HG03135 (cell line): ENCODE measurements around the gene DBT.
A peak's percentile ranks its signal among the peaks of the same experiment; 100 is the strongest.
"Not testable (repeated sequence)": the region's sequence is repeated elsewhere in the genome, so short reads cannot be mapped to it uniquely, and the experiment has no call there.

Experiments used
- ATAC-seq: cut with Tn5 transposase; IDR thresholded peaks from one replicate; pipeline ENCODE4 v1.9.1; 2021; ENCODE audit warnings: mild to moderate bottlenecking, moderate library complexity; ENCODE audit not compliant: unreplicated experiment

Gene DBT

GRCh38 chr1:100252901-100253300 is 3.3 kb upstream of the DBT start:
- no peak for ATAC-seq

GRCh38 chr1:100250807-100251206 is 1.2 kb upstream of the DBT start:
- ATAC-seq = no peak

DNA sequence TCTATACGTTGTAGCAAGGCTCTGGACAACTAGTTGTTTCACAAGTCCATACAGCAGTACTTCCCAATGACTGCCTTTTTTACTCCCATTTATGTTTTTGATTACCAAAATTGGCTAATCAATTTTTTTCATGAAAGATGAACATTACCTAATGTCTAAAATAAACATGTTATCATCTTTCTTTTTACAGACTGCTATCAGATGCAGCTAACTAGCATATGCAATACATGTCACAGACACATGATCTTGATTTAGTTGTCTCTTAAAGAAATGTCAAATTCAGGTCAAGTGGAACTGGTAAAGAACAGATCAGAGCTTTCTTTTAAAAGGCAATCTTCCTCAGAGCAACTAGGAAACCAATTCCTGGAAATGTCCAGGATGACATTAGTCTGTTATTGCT is 630 bp upstream of the DBT start:
- ATAC-seq = no peak

GRCh38 chr1:100249155-100249536 is 488 bp downstream of the DBT start:
- ATAC-seq = peak; percentile 1

DNA sequence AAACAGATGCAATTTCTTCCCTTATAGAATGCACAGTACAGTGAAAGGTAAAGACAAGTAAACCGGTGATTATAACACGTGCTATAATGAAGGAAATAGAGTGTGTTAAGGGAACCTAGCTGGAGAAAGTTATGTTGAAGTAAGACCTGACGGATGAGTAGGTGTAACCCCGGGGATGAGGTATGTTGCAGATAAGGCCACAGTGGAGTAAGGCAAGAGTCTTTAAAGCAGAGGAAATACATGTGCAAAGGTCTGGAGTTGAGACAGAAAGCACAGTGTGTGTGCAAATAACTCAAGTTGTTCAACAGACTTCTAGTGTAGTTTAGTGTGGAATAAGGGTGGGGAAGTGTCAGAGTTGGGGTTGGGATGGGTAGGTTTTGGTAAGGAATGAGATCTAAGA is 2.9 kb downstream of the DBT start:
- no peak for ATAC-seq

- no peak for ATAC-seq
Observed at GRCh38 chr1:100240631-100241030, 9.0 kb downstream of the DBT start.

GRCh38 chr1:100239961-100240360 is 9.7 kb downstream of the DBT start:
- no peak for ATAC-seq

GRCh38 chr1:100237091-100237490 is 12.5 kb downstream of the DBT start:
- no peak for ATAC-seq

DNA sequence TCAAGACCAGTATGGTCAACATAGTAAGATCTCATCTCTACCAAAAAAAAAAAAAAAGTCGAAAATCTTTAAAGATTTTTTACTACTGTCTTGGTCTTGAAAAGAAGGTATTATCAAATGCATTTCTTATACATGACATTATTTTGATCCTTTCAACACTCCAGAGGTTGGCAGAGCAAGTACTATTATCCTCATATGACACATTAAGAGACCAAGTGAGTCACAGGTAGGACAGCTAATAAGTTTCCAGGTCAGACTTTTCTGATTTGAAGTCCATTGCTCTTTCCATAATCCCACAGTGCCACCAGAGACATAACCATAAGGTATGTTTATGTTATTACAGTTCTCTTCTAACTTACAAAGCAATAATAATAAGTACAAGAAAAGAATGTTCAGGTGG is 15.2 kb downstream of the DBT start:
- ATAC-seq = no peak

GRCh38 chr1:100233566-100233965 is 16.1 kb downstream of the DBT start:
- ATAC-seq = not testable (repeated sequence)

DNA sequence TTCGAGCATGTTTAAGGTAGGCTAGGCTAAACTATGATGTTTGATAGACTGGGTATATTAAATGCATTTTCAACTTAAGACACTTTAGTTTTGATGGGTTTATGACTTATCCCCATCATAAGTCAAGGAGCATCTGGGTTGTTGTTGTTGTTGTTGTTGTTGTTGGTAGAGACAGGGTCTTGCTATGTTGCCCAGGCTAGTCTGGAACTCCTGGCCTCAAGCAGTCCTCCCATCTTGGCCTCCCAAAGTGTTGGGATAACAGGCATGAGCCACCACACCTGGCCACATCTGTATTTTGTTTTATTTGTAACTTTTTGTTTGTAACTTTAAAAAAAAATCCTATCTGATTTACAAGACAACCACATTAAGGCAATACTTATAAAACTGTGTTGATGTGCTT is 17.5 kb downstream of the DBT start:
- no peak for ATAC-seq

GRCh38 chr1:100231721-100232120 is 17.9 kb downstream of the DBT start:
- no peak for ATAC-seq

GRCh38 chr1:100230765-100231164 is 18.9 kb downstream of the DBT start:
- no peak for ATAC-seq

GRCh38 chr1:100229681-100230443 is 19.8 kb downstream of the DBT start:
- ATAC-seq = no peak

DNA sequence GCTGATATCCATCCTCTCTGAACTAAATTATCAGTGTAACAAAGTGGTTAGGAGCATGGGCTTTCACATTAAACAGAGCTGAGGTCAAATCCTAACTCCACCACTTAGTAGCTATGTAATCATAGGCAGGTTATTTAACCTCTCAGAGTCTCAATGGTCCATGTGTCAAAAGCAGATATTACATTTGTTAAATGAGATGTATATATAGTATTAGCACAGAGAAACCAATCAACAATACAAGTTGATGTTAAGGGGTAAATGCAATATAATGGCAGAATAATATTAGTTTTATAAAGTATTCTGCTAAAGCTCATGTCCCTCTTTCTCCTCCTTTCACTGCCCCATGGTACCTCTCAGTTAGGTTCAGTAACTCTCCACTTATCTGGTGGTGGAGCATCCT is 27.2 kb downstream of the DBT start:
- ATAC-seq = no peak

DNA sequence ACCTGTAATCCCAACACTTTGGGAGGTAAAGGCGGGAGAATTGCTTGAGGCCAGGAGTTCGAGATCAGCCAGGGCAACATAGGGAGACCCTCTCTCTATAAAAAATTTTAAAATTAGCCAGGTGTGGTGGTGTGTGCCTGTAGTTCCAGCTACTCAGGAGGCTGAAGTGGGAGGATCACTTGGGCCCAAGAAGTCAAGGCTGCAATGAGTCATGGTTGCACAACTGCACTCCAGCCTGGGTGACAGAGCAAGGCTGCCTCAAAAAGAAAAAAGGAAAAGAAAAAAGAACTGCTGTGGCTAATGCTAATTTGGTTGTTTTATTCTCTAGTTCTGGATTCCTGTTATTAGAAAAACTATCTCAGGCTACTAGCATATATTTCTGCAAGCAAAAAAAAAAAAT is 29.8 kb downstream of the DBT start:
- ATAC-seq = no peak

DNA sequence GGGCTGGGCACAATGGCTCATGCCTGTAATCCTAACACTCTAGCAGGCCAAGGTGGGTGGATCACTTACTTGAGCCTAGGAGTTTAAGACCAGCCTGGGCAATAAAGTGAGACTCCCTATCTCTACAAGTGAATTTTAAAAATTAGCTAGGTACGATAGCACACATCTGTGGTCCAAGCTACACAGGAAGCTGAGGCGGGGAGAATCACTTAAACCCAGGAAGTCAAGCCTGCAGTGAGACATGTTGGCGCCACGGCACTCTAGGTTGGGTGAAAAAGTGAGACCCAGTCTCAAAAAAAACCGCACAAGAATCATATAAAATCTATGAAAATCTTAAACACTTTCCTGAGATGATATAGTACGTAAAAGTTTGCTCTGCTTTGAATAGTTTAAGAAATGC is 30.2 kb downstream of the DBT start:
- no peak for ATAC-seq

DNA sequence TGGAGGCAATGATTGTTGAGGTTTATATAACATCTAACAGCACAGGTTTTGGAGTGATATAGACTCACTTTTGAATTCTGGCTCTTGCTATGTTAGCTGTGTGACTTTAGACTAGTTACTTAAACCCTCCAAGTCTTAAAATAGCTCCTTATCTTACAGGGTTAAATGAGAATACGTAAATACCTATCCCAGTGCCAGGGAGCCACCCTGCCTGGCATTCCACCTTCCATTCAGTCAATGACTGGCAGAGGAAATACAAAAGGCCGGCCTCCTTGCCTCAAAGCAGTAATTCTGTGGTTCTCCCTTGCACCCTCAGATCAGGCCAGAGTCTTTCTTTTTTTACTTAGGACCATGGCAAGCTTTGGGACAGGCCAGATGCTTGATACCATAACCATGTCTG is 31.8 kb downstream of the DBT start:
- no peak for ATAC-seq

GRCh38 chr1:100215101-100215500 is 34.5 kb downstream of the DBT start:
- no peak for ATAC-seq

DNA sequence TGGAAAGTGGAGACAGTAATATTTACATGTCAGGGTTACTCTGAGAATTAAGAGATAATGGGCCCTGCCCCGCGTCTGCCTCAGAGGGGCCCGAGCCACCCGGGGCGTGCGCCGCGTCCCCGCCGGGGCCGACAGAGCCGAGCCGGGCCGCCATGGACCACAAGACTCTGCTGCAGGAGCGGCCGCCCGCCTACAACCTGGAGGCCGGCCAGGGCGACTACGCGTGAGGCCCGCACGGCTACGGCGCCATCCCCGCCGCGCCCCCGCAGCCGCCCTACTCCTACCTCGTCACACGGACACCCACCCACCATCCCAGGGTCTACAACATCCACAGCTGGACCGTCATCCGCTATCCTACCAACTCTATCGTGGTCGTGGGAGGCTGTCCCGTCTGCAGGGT is 36.5 kb downstream of the DBT start:
- no peak for ATAC-seq

DNA sequence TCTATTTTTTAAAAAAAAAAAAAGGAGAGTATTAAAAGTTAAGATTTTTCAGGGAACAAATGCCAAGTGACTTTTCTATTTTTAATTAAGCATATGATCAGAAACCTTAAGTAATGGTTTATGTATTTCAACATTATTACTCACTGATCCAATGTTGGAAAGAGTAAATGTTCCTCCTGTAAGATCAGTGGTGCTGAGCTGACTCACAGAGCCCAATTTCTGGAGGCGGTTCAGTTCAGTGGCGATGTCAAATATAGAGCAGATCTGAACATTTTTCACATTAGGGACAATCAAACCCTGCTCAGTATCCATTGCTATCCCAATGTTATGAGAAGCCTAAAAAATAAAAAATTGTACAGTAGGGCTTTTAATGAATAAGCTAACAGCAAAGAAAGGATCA is 43.3 kb downstream of the DBT start:
- ATAC-seq = no peak

DNA sequence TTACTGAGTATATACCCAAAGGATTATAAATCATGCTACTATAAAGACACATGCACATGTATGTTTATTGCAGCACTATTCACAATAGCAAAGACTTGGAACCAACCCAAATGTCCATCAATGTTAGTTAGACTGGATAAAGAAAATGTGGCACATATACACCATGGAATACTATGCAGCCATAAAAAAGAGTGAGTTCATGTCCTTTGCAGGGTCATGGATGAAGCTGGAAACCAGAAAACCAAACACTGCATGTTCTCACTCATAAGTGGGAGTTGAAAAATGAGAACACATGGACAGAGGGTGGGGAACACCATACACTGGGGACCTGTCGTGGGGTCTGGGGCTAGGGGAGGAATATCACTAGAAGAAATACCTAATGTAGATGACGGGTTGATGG is 44.0 kb downstream of the DBT start:
- ATAC-seq = not testable (repeated sequence)

GRCh38 chr1:100205103-100205502 is 44.5 kb downstream of the DBT start:
- not testable (repeated sequence) for ATAC-seq
